Activated CD4-positive, alpha-beta memory T cell treated with anti-CD3 and anti-CD28 coated beads for 36 hours (primary cell): ENCODE data around the gene CHRDL1. TPM values are rescaled to one million over a fixed set of nuclear protein-coding genes. Genes with fewer than 3 reads are reported as not detected.

Experiments used
- CTCF ChIA-PET: fragments of 350-600 bp; sonication (Branson Sonifier 250); formaldehyde crosslinking; loops from one replicate; lab custom pipeline; 2021; ENCODE audit warnings: antibody characterized with exemption, inconsistent platforms; lab: Charles Lee
- POLR2A ChIA-PET: fragments of 350-600 bp; sonication (Branson Sonifier 250); formaldehyde crosslinking; loops from one replicate; lab custom pipeline; 2021; ENCODE audit warnings: antibody characterized with exemption; lab: Charles Lee
- DNase-seq: peaks from one replicate; pipeline ENCODE4 v3.0.0-alpha.2; 2020
- H3K27ac Mint-ChIP-seq: one replicate; pipeline ENCODE4 v1.8.0; 2021; ENCODE audit warnings: mixed read lengths
- H3K27me3 Mint-ChIP-seq: one replicate; pipeline ENCODE4 v1.8.0; 2021; ENCODE audit warnings: mixed read lengths
- H3K36me3 Mint-ChIP-seq: one replicate; pipeline ENCODE4 v1.8.0; 2021; ENCODE audit warnings: mixed read lengths
- H3K4me1 Mint-ChIP-seq: one replicate; pipeline ENCODE4 v1.8.0; 2021; ENCODE audit warnings: low read depth, mixed read lengths
- H3K4me3 Mint-ChIP-seq: one replicate; pipeline ENCODE4 v1.8.0; 2021; ENCODE audit warnings: mild to moderate bottlenecking, mixed read lengths
- H3K9me3 Mint-ChIP-seq: one replicate; pipeline ENCODE4 v1.8.0; 2021; ENCODE audit warnings: mixed read lengths
- intact Hi-C: fragments of 100-400 bp; cut with micrococcal nuclease; formaldehyde crosslinking; loops from one replicate; pipeline ENCODE4 v1.15.1; 2023
- total RNA-seq, 2 experiments: library from RNA; stranded (reverse); gene quantifications; one replicate each; pipeline ENCODE4 v1.2.3, GENCODE V29; 2021

The CHRDL1 gene
- total RNA-seq, 2 experiments from 2014 or later: not detected

- no peaks in the 10 kb centered on the region for H3K9me3 Mint-ChIP-seq
- no peak for DNase-seq
- intact Hi-C loops: no loop called here
- H3K27ac Mint-ChIP-seq: no peak overlapping the region
- CTCF ChIA-PET: no interaction called here
- POLR2A ChIA-PET: no interaction called here
- H3K36me3 Mint-ChIP-seq: no peaks in the 10 kb centered on the region
- H3K4me3 Mint-ChIP-seq: no peak overlapping the region
- no peaks in the 10 kb centered on the region for H3K27me3 Mint-ChIP-seq
- H3K4me1 Mint-ChIP-seq: no peaks in the 10 kb centered on the region
These were observed 61.3 kb downstream of the CHRDL1 start for GRCh38 chrX:110734271-110734670.

GRCh38 chrX:110733166-110733565 lies 62.5 kb downstream of the CHRDL1 start:
- Mint-ChIP-seq H3K36me3 (no peaks in the 10 kb centered on the region), H3K4me3 (no peak overlapping the region), H3K4me1 (no peaks in the 10 kb centered on the region), H3K27me3 (no peaks in the 10 kb centered on the region), H3K9me3 (no peaks in the 10 kb centered on the region), H3K27ac (no peak overlapping the region)
- CTCF ChIA-PET: no interaction called here
- intact Hi-C loops: no loop called here
- POLR2A ChIA-PET: no interaction called here
- no peak for DNase-seq

DNA sequence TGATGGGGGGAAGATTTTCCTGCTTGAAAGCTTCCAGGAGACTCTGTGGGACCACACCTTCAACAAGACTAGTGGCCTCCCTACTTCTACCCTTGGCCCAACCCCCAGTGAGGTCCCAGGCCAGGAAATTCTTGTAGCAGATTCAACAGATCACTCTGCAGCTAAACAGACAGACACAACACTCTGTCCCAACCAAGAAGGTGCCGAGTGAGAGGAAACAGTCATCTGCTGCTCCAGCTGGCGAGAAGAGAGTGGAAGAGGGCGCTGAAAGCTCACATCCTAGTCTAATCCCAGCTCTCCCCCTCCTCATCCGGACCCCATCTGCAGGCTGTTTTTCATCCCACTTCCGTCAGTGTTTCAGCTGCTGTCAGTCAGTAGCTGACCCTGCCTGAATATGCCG lies 63.4 kb downstream of the CHRDL1 start:
- no peak overlapping the region for H3K27ac Mint-ChIP-seq
- no peaks in the 10 kb centered on the region for H3K4me1 Mint-ChIP-seq
- CTCF ChIA-PET: no interaction called here
- no peak overlapping the region for H3K4me3 Mint-ChIP-seq
- intact Hi-C loops: no loop called here
- POLR2A ChIA-PET: no interaction called here
- no peak for DNase-seq
- H3K36me3 Mint-ChIP-seq: no peaks in the 10 kb centered on the region
- H3K27me3 Mint-ChIP-seq: no peaks in the 10 kb centered on the region
- no peaks in the 10 kb centered on the region for H3K9me3 Mint-ChIP-seq

DNA sequence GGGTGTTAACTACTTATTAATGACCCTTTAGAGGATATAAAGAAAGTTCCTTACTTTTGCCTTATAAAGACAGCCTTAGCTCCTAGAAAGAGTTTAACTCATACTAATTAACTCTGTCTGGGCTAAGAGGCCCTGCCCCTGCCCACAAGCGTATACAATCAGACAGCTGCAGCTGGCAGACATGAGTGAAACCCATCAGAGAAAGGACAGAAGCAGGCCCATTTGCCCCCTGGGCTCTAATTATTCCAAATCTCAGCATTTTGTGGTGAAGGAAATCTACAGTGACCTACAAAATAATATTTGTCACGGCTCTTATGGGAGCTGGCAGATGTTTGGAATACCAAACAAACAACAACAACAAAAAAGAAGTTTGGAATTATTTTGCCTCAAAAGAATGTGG lies 71.8 kb downstream of the CHRDL1 start:
- CTCF ChIA-PET: no interaction called here
- intact Hi-C loops: no loop called here
- no peak overlapping the region for H3K4me3 Mint-ChIP-seq
- no peaks in the 10 kb centered on the region for H3K9me3 Mint-ChIP-seq
- H3K36me3 Mint-ChIP-seq: no peaks in the 10 kb centered on the region
- DNase-seq: no peak
- POLR2A ChIA-PET: no interaction called here
- H3K27ac Mint-ChIP-seq: no peak overlapping the region
- no peaks in the 10 kb centered on the region for H3K4me1 Mint-ChIP-seq
- no peaks in the 10 kb centered on the region for H3K27me3 Mint-ChIP-seq

- no peak for DNase-seq
- ChIA-PET POLR2A (no interaction called here), CTCF (no interaction called here)
- no peak overlapping the region for H3K4me3 Mint-ChIP-seq
- no peaks in the 10 kb centered on the region for H3K27me3 Mint-ChIP-seq
- no peaks in the 10 kb centered on the region for H3K4me1 Mint-ChIP-seq
- no peaks in the 10 kb centered on the region for H3K36me3 Mint-ChIP-seq
- no peak overlapping the region for H3K27ac Mint-ChIP-seq
- intact Hi-C loops: no loop called here
- H3K9me3 Mint-ChIP-seq: no peaks in the 10 kb centered on the region
These were observed 73.5 kb downstream of the CHRDL1 start for GRCh38 chrX:110722135-110722534.

DNA sequence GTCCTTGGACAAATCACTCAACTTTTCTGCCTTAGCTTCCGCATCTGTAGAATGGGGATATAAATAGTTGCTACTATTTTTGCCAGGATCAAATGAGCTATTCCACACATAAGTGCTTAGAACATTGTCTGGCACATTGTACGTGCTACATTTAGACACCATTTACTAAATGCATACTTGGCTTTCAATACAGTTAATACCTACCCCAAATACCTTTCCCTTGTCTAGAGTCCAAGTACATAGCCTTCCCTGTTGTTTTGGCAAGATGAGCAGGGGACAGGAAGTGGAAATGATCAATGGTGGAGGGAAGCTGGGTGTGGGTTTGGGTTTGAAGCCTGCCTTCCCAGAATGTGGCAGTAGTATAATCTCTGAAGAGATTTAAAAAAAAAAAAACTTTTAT lies 82.0 kb downstream of the CHRDL1 start:
- ChIA-PET CTCF (no interaction called here), POLR2A (no interaction called here)
- no peak for DNase-seq
- H3K27ac Mint-ChIP-seq: no peak overlapping the region
- no peak overlapping the region for H3K4me3 Mint-ChIP-seq
- intact Hi-C loops: no loop called here
- no peaks in the 10 kb centered on the region for H3K36me3 Mint-ChIP-seq
- H3K4me1 Mint-ChIP-seq: no peaks in the 10 kb centered on the region
- H3K9me3 Mint-ChIP-seq: no peaks in the 10 kb centered on the region
- no peaks in the 10 kb centered on the region for H3K27me3 Mint-ChIP-seq

DNA sequence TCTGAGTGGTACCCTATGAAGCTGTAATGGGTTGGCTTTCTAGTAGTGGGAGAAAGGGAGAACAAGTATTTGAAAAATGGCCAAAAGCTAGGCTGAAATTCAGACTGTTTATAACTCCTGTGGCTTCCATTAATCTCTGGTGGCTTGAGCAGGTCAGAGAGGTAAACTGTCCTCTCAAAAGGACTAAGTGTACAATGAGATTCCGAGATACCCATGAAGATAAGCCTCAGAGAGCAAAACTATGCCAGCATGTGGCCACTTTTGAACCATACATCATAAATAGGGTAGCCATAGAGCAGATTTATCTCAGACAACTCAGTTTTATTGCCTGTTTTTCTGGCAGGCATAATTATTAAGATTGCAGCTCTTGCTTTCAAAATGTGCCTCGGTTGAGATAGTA lies 89.2 kb downstream of the CHRDL1 start:
- intact Hi-C loops: no loop called here
- no peak overlapping the region for H3K4me3 Mint-ChIP-seq
- POLR2A ChIA-PET: no interaction called here
- DNase-seq: no peak
- CTCF ChIA-PET: no interaction called here
- no peaks in the 10 kb centered on the region for H3K9me3 Mint-ChIP-seq
- no peaks in the 10 kb centered on the region for H3K4me1 Mint-ChIP-seq
- H3K27me3 Mint-ChIP-seq: no peaks in the 10 kb centered on the region
- no peaks in the 10 kb centered on the region for H3K36me3 Mint-ChIP-seq
- H3K27ac Mint-ChIP-seq: no peak overlapping the region

DNA sequence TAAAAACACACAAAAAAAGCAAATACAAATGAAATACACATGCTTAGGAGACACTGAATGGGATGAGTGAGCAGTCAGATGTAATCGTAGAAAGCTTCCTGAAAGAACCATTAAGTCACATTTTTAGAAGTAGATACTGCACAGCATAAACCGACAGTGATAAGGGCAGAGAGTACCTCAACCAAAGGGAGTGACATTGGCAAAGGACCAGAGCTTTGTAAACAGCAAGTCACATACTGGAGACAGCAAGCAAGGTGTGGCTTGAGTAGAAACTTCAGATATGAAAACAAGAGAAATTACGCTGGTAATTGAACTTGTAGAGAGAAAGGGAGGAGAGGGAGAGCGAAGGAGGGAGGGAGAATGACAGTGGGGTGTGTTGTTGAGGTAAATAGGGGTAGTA lies 92.0 kb downstream of the CHRDL1 start:
- ChIA-PET CTCF (no interaction called here), POLR2A (no interaction called here)
- Mint-ChIP-seq H3K27ac (no peak overlapping the region), H3K9me3 (no peaks in the 10 kb centered on the region), H3K4me3 (no peak overlapping the region), H3K36me3 (no peaks in the 10 kb centered on the region), H3K4me1 (no peaks in the 10 kb centered on the region), H3K27me3 (no peaks in the 10 kb centered on the region)
- intact Hi-C loops: no loop called here
- no peak for DNase-seq

GRCh38 chrX:110699109-110699508 lies 96.5 kb downstream of the CHRDL1 start:
- intact Hi-C loops: no loop called here
- Mint-ChIP-seq H3K27me3 (no peaks in the 10 kb centered on the region), H3K4me1 (no peaks in the 10 kb centered on the region), H3K36me3 (no peaks in the 10 kb centered on the region), H3K9me3 (no peaks in the 10 kb centered on the region), H3K27ac (no peak overlapping the region), H3K4me3 (no peak overlapping the region)
- ChIA-PET POLR2A (no interaction called here), CTCF (no interaction called here)
- no peak for DNase-seq

DNA sequence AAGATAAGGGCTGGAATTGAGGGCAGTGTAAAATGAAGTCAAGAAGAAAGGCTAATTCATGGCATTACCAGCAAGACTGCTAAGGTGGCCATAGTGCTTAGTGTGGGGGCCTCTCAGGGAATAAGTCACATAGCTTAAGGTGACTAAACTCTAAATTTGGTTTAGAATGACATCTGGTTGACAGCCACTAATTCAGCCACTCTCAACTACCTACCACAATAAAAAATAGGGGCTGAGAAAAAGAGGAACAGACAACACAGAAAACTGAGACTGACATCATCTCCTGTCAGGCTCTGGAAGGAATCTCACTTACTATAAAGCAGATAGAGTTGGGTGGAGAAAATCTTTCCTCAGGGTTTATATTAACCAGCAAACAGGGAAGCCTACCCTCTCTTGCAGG lies 96.9 kb downstream of the CHRDL1 start:
- no peaks in the 10 kb centered on the region for H3K36me3 Mint-ChIP-seq
- intact Hi-C loops: no loop called here
- ChIA-PET CTCF (no interaction called here), POLR2A (no interaction called here)
- H3K9me3 Mint-ChIP-seq: no peaks in the 10 kb centered on the region
- H3K4me1 Mint-ChIP-seq: no peaks in the 10 kb centered on the region
- H3K4me3 Mint-ChIP-seq: no peak overlapping the region
- H3K27me3 Mint-ChIP-seq: no peaks in the 10 kb centered on the region
- H3K27ac Mint-ChIP-seq: no peak overlapping the region
- DNase-seq: no peak

GRCh38 chrX:110692866-110693265 lies 102.8 kb downstream of the CHRDL1 start:
- no peaks in the 10 kb centered on the region for H3K4me1 Mint-ChIP-seq
- no peaks in the 10 kb centered on the region for H3K27me3 Mint-ChIP-seq
- DNase-seq: no peak
- POLR2A ChIA-PET: no interaction called here
- H3K4me3 Mint-ChIP-seq: no peak overlapping the region
- CTCF ChIA-PET: no interaction called here
- no peaks in the 10 kb centered on the region for H3K9me3 Mint-ChIP-seq
- no peak overlapping the region for H3K27ac Mint-ChIP-seq
- intact Hi-C loops: no loop called here
- H3K36me3 Mint-ChIP-seq: no peaks in the 10 kb centered on the region

- intact Hi-C loops: no loop called here
- no peak overlapping the region for H3K27ac Mint-ChIP-seq
- DNase-seq: no peak
- no peaks in the 10 kb centered on the region for H3K9me3 Mint-ChIP-seq
- H3K27me3 Mint-ChIP-seq: no peaks in the 10 kb centered on the region
- CTCF ChIA-PET: no interaction called here
- H3K4me1 Mint-ChIP-seq: no peaks in the 10 kb centered on the region
- no peaks in the 10 kb centered on the region for H3K36me3 Mint-ChIP-seq
- no peak overlapping the region for H3K4me3 Mint-ChIP-seq
- POLR2A ChIA-PET: no interaction called here
These were observed 104.2 kb downstream of the CHRDL1 start for GRCh38 chrX:110691446-110691845.

GRCh38 chrX:110684653-110685052 lies 111.0 kb downstream of the CHRDL1 start:
- Mint-ChIP-seq H3K9me3 (no peaks in the 10 kb centered on the region), H3K4me3 (no peak overlapping the region), H3K36me3 (no peaks in the 10 kb centered on the region), H3K27me3 (no peaks in the 10 kb centered on the region), H3K27ac (no peak overlapping the region), H3K4me1 (no peaks in the 10 kb centered on the region)
- ChIA-PET POLR2A (no interaction called here), CTCF (no interaction called here)
- intact Hi-C loops: no loop called here
- DNase-seq: no peak

DNA sequence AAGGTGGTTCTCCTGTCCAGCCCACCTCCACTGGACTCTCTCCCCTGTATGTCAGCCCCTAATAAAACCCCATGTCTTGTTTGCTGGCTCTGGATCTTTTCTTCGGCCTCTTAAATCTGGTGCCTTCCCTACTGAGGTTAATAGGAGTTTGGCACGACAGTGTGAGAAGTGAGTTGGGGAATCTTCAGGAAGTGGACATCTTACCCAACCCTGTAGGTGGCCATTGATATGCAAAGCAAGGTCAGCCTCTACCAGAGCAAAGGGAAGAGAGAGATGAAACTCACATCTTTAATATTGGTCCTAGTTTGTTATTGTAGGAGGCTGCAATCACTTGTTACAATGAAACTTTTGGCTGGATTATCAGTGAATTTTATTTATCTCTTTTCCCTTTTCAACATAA lies 111.7 kb downstream of the CHRDL1 start:
- Mint-ChIP-seq H3K4me1 (no peaks in the 10 kb centered on the region), H3K9me3 (no peaks in the 10 kb centered on the region), H3K27ac (no peak overlapping the region), H3K4me3 (no peak overlapping the region), H3K36me3 (no peaks in the 10 kb centered on the region), H3K27me3 (no peaks in the 10 kb centered on the region)
- intact Hi-C loops: no loop called here
- CTCF ChIA-PET: no interaction called here
- no peak for DNase-seq
- POLR2A ChIA-PET: no interaction called here
